Retinal pigment epithelial cell (primary cell): ENCODE measurements around the gene YJU2.

Experiments
- DNase-seq: peaks from one replicate; pipeline ENCODE4 v3.0.0-alpha.2; 2010; ENCODE audit warnings: low read depth
- H3K4me3 ChIP-seq: 2 replicates; pipeline ENCODE4 v1.5.1; 2011; ENCODE audit warnings: mild to moderate bottlenecking, low read length, control low read depth, moderate library complexity
- CTCF ChIP-seq: conservative IDR thresholded peaks from 2 replicates; pipeline ENCODE4 v1.5.1; 2011; ENCODE audit warnings: low read depth, low read length, control low read depth, inconsistent platforms

The YJU2 gene

GRCh38 chr19:4246767-4247593, at the start of gene YJU2:
Gene YJU2, plus strand, starts transcription at chr19:4247080. Its CDS starts 67 bp downstream, at chr19:4247147.
- peak; percentile 50 for TF ChIP-seq CTCF
- DNase-seq, result peak; percentile 98
- H3K4me3 ChIP-seq, result peak within 1 kb of the TSS; percentile 97

GRCh38 chr19:4197228-4197624, 49.7 kb upstream of the YJU2 start:
- TF ChIP-seq CTCF, result no peak
- H3K4me3 ChIP-seq, result no peak overlapping the region
- no peak for DNase-seq

- no peak overlapping the region for H3K4me3 ChIP-seq
- no peak for TF ChIP-seq CTCF
- DNase-seq, result no peak
These were observed 49.0 kb upstream of the YJU2 start for GRCh38 chr19:4197625-4198466.

- H3K4me3 ChIP-seq, result no peak overlapping the region
- TF ChIP-seq CTCF, result no peak
- DNase-seq, result no peak
These were observed 48.3 kb upstream of the YJU2 start for GRCh38 chr19:4198467-4199126.

- DNase-seq, result no peak
These were observed 47.1 kb upstream of the YJU2 start for GRCh38 chr19:4199699-4200293.

More at GRCh38 chr19:4199699-4200293, 47.1 kb upstream of the YJU2 start:
- TF ChIP-seq CTCF, result no peak
- H3K4me3 ChIP-seq, result no peak overlapping the region
